T-helper 1 cell (primary cell): Measurements from ENCODE around the gene PCF11.

Experiments
- DNase-seq, 5 donors: peaks; one replicate each; pipeline ENCODE4 v3.0.0-alpha.2; 2012 to 2020

PCF11 gene

GRCh38 chr11:83152264-83152663 lies 4.7 kb upstream of the PCF11 start:
- DNase-seq = no peak

GRCh38 chr11:83153764-83154163 lies 3.2 kb upstream of the PCF11 start:
- DNase-seq = no peak

- DNase-seq = peak; percentile 97 to 100 (median 98)
These were observed 561 bp upstream of the PCF11 start for GRCh38 chr11:83156144-83156995.

GRCh38 chr11:83157594-83158356 lies 844 bp downstream of the PCF11 start:
- peak; percentile 17 to 61 (median 29) for DNase-seq

- DNase-seq = peak in 1 of 5 donors; percentile 43
These were observed 1.4 kb downstream of the PCF11 start for GRCh38 chr11:83158357-83158786.

- peak in 1 of 5 donors; percentile 8 for DNase-seq
These were observed 2.3 kb downstream of the PCF11 start for GRCh38 chr11:83158965-83159901.

- DNase-seq = peak in 1 of 5 donors; percentile 13
These were observed 3.3 kb downstream of the PCF11 start for GRCh38 chr11:83159902-83160865.

GRCh38 chr11:83161610-83162199 lies 4.8 kb downstream of the PCF11 start:
- DNase-seq = no peak

- DNase-seq = peak in 1 of 5 donors; percentile 45
These were observed 5.4 kb downstream of the PCF11 start for GRCh38 chr11:83162377-83162776.

GRCh38 chr11:83166193-83166866 lies 9.4 kb downstream of the PCF11 start:
- DNase-seq = no peak

GRCh38 chr11:83168756-83169155 lies 11.8 kb downstream of the PCF11 start:
- no peak for DNase-seq

GRCh38 chr11:83170865-83171264 lies 13.9 kb downstream of the PCF11 start:
- no peak for DNase-seq

GRCh38 chr11:83172551-83172950 lies 15.6 kb downstream of the PCF11 start:
- no peak for DNase-seq

GRCh38 chr11:83174008-83174407 lies 17.1 kb downstream of the PCF11 start:
- DNase-seq = no peak

GRCh38 chr11:83175815-83176214 lies 18.9 kb downstream of the PCF11 start:
- DNase-seq = no peak

GRCh38 chr11:83181815-83182214 lies 24.9 kb downstream of the PCF11 start:
- DNase-seq = no peak

- DNase-seq = no peak
These were observed 28.8 kb downstream of the PCF11 start for GRCh38 chr11:83185767-83186166.

- no peak for DNase-seq
These were observed 30.5 kb downstream of the PCF11 start for GRCh38 chr11:83187465-83187864.

GRCh38 chr11:83191491-83191890 lies 34.6 kb downstream of the PCF11 start:
- no peak for DNase-seq

- no peak for DNase-seq
These were observed 35.1 kb downstream of the PCF11 start for GRCh38 chr11:83191986-83192385.
